Activated T-helper 9 cell treated with anti-CD3 and anti-CD28 coated beads, Interleukin-2, amount 50 U/mL, for 16 hours (primary cell): ENCODE data around the gene ARF1.
"Not testable (repeated sequence)": the region's sequence is repeated elsewhere in the genome, so short reads cannot be mapped to it uniquely, and the experiment has no call there.

Experiments
- DNase-seq: peaks from one replicate; pipeline ENCODE4 v3.0.0-alpha.2; 2020; ENCODE audit warnings: low read depth

The ARF1 gene

GRCh38 chr1:228102791-228103620 is 20.5 kb downstream of the ARF1 start, which contains the start of gene C1orf35:
C1orf35 (minus strand) TSS chr1:228103325; CDS start chr1:228103227, 98 bp downstream.
- peak; percentile 91 for DNase-seq

GRCh38 chr1:228104526-228105269 is 22.2 kb downstream of the ARF1 start:
- no peak for DNase-seq

- no peak for DNase-seq
These were observed 22.9 kb downstream of the ARF1 start for GRCh38 chr1:228105270-228105995.

GRCh38 chr1:228105996-228106799 is 23.7 kb downstream of the ARF1 start:
- DNase-seq = no peak

DNA sequence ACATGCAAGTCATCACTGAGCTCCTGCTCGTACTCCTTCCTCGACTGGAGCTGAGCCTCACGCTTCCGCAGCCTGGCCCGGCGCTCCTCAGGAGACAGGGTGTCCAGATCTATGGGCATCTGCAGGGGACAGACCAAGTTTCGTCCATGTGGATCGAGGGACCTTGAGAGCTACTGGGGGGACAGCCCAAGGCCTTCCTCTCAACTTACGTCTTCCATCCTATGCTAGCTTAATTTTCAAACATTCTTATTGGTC is 24.2 kb downstream of the ARF1 start:
- no peak for DNase-seq

GRCh38 chr1:228107636-228108035 is 25.1 kb downstream of the ARF1 start:
- no peak for DNase-seq

DNA sequence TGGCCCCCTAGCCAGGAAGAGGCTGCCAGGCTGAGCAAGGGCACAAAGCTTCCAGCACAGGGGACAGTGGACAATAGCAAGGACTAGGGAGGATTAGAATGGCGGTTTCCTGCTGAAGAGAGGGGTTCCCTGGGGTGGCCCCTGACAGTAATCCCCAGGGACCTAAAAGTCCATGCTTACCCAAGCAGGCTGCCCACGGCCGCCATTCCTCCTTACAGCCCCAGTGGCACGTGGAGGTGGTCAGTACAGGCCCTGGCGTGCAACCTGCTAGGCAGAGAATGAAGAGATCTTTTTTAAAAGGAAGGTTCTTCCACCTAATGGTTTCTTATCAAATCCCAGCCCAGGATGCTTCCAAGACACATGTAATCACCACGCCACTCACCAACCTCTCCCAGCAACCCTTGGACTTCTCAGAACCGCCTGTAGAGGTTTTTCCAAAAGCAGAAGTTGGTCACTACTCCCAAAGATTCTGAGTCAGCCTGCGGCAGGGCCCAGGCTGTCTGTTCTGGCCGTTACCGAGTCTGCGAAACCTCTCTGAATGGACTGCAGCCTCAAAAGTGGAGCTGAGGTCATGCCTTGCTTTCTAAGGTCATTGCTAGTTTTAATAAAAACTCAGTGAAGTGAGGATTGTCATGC is 25.7 kb downstream of the ARF1 start:
- no peak for DNase-seq

DNA sequence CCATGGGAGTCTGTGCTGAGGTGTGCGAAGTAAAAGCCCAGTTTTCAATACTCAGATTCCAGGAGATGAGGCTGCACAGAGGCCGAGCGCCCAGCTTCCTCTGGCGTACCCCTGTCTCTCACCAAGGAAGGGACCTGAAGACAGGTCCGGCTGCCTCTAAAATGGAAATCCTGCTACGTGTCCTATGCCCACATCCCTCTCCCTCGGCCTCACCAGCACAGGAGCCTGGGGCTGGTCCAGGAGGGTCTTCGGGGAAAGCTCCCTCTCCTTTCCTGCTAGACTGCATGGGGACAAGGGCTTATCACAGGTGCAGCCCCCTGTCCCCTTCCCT is 26.2 kb downstream of the ARF1 start:
- no peak for DNase-seq

DNA sequence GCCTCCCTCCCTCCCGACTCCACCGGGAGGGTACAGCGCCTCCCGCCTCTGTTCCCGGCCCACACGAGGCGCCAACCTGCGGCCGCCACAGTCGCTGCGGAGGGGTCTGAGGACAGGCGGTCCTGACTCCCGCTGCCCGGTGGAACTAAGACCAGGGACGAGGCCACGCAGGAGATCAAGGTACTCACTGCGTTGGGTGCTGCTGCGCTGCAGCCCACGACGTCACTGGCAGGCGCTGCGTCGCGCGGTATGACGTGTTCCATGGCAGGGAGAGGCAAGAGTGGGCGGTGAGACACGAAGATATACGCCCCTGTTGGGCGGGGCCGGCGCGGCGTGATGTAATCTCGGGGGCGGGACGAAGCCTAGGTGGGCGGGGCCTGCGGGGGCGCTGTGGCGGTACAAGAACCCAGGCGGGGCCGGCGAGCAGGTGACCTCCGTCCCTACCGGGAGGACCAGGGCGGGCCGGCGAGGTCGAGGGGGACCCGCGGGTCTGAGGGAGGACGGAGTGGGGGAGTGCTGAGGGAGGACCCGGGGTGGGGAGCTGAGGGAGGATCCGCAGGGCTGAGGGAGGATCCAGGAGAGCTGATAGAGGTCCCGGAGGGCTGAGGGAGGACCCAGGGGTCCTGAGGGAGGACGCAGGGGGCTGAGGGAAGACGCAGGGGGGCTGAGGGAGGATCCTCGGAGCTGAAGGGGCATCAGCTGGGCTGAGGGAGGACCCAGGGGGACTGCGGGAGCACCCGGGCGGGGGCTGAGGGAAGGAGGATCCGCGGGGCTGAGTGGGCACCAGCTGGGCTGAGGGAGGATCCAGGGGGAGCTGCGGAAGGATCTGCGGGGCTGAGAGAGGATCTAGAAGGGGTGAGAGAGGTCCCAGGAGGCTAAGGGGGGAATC is 26.8 kb downstream of the ARF1 start, which contains the start of gene MRPL55:
Gene MRPL55 (minus strand): TSS at position 227 of the 889 bp plus-strand sequence. CDS start 1,039 bp downstream, outside the sequence.
- peak; percentile 98 for DNase-seq

GRCh38 chr1:228109962-228110488 is 27.5 kb downstream of the ARF1 start:
- no peak for DNase-seq

- no peak for DNase-seq
These were observed 28.0 kb downstream of the ARF1 start for GRCh38 chr1:228110556-228110955.

DNA sequence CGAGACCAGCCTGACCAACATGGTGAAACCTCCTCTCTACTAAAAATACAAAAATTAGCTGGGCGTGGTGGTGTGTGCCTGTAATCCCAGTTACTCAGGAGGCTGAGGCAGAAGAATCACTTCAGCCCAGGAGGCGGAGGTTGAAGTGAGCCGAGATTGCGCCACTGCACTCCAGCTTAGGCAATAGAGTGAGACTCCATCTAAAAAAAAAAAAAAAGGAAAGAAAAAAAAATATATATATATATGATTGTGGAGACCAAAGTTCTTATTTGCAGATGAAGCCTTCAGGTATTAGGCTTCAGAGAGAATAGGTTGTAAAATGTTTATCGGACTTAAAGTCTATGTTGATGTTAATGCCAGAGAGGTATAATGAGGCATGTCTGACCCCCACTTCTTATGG is 28.8 kb downstream of the ARF1 start:
- not testable (repeated sequence) for DNase-seq

DNA sequence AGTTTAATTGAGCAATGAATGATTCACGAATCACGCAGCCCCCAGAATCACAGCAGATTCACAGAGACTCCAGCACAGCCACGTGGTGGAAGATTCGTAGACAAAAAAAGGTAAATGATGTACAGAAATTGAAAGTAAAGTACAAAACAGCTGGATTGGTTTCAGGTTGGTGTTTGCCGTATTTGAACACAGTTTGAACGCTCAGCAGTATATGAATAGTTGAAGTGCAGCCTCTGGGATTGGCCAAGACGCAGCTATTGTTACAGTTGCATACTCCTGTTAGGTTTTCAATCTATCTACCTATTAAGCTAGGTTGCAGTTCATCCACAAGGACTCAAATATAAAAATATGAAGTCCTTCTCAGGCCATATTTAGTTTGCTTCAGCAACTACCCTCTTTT is 29.7 kb downstream of the ARF1 start:
- DNase-seq = no peak

DNA sequence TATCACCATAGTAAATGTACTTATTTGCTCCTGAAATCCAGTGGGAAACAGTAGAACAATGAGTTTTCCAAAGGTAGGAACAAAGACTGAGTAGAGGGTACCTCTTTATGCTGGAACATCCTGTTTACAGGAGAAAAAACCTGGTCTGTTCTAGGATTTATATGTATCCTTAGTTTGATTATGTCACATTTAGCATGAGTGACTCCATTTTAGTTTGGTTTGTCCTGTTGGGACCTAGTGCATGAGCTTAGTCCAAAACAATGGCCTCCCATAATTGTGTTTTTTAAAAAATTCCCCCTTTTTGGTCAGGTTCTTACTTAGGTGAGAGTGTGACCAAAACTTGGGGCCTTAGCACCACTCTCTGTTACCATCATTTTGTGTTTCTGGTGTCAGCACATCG is 30.1 kb downstream of the ARF1 start:
- no peak for DNase-seq

DNA sequence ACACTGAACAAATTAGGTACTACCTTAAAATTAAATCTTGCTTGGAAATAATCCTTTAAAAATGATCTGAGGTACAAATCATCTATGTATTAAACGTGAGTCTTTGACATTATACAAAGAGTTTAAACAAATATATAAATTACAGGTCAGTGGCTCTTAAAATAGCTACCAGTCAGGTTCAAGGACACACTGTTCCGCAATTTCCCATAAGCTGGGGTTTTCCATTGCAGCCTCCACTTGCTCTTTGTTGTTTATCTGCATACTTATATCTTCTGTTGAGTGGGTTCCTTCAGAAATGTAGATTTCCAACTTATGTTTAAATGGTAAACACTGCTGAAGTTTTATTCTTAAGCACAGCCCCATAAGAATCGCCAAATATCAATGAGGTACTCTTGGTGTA is 32.3 kb downstream of the ARF1 start:
- no peak for DNase-seq

DNA sequence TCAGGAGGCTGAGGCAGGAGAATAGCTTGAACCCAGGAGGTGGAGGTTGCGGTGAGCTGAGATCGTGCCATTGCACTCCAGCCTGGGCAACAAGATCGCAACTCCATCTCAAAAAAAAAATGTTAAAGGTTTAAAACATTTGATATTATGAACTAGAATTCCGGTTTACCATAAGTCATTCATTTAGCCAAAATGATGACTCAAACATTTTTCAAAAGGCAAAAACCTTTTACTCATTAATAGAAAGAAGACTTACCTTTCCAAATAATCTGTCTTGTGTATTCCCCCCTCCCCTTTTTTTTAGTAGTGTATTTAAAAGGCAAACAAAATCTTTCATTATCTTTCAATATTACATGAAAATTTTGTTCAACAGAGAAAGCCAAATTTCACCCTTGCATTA is 34.8 kb downstream of the ARF1 start:
- DNase-seq = no peak

DNA sequence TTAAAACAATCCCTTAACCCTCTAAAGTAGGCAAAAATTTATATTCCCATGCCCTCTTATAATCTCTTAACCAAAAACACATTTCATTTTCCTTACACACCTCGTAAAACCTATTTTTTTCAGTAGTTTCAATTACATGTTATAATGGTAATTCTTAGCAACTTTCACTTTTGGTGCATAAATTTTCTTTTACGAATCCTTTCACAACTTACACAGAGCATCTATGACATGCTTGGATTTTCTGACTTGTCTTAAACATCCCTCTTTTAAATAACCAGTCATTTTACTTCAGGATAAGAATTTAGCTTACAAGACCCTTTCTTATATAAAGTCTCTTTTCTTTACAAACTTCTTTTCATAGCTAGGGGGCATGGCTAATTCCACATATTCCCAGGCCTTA is 35.5 kb downstream of the ARF1 start:
- DNase-seq = no peak

DNA sequence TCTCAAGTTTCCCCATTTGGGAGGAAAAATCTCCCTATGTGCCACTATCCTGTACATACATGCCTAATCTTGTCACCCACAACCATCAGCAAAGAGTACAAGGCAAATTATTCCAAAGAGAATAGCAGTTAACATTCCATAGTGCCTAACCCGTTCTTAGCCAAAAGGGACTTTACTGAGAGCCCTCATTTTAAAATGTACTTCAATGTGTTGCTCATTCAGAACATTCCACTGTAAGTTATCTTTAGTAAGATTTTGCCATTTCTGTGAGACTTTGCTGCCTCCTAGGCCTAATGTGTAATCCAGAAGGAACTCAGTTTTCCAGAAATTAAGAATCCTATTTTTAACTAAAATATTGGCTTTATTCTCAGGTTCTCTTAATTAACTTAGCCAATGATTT is 37.8 kb downstream of the ARF1 start:
- DNase-seq = no peak

- DNase-seq = no peak
These were observed 38.5 kb downstream of the ARF1 start for GRCh38 chr1:228120857-228121489.

- DNase-seq = no peak
These were observed 40.5 kb downstream of the ARF1 start for GRCh38 chr1:228122921-228123441.
